Mammary epithelial cell (primary cell): Measurements from ENCODE around the gene HUNK.

Experiments
- EZH2 ChIP-seq: IDR thresholded peaks from 2 replicates; pipeline ENCODE4 v1.6.1; 2012; ENCODE audit warnings: low read length, inconsistent platforms, borderline replicate concordance
- TF ChIP-seq, protein P1 (sequence below), 2 donors: IDR thresholded peaks in 1 of 2; conservative IDR thresholded peaks in 1 of 2; 2 replicates each; pipeline ENCODE4 v1.5.1; 2011 to 2012; ENCODE audit warnings: inconsistent platforms in 2 of 2, low read length in 2 of 2, mild to moderate bottlenecking in 2 of 2, control low read depth in 1 of 2, low read depth in 1 of 2; ENCODE audit not compliant: insufficient read depth in 1 of 2; ENCODE audit errors: extremely low read depth in 1 of 2

GRCh38 chr21:32004291-32004690 lies 131.5 kb downstream of the HUNK start:
- no peak for TF ChIP-seq EZH2
- TF ChIP-seq, protein P1, sequence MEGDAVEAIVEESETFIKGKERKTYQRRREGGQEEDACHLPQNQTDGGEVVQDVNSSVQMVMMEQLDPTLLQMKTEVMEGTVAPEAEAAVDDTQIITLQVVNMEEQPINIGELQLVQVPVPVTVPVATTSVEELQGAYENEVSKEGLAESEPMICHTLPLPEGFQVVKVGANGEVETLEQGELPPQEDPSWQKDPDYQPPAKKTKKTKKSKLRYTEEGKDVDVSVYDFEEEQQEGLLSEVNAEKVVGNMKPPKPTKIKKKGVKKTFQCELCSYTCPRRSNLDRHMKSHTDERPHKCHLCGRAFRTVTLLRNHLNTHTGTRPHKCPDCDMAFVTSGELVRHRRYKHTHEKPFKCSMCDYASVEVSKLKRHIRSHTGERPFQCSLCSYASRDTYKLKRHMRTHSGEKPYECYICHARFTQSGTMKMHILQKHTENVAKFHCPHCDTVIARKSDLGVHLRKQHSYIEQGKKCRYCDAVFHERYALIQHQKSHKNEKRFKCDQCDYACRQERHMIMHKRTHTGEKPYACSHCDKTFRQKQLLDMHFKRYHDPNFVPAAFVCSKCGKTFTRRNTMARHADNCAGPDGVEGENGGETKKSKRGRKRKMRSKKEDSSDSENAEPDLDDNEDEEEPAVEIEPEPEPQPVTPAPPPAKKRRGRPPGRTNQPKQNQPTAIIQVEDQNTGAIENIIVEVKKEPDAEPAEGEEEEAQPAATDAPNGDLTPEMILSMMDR (conservative IDR thresholded peaks at IDR 0.05 in 1 of 2, IDR thresholded peaks at IDR 0.05 in 1 of 2; ENCODE audit: extremely low read depth in 1 of 2, insufficient read depth in 1 of 2, low read depth in 1 of 2, low read length in 2 of 2), result no peak
